ENCODE data around the gene CLDND2.

CLDND2 gene

GRCh38 chr19:51339313-51339686, 29.5 kb downstream of the CLDND2 start:
- H3K27ac ChIP-seq (ENCODE audit: low read depth, low read length) = peak overlapping the region; percentile 81
- H3K36me3 ChIP-seq (ENCODE audit: control insufficient read depth, insufficient read depth, low read length) = peaks cover 4% of the 10 kb centered on the region; the same call in 1 of the 2 replicates
- H3K4me1 ChIP-seq (ENCODE audit: control insufficient read depth, insufficient read depth, low read length) = peaks cover 21% of the 10 kb centered on the region
- no peaks in the 10 kb centered on the region for H3K9me3 ChIP-seq (ENCODE audit: control insufficient read depth, insufficient read depth, low read length)
- peak overlapping the region; percentile 89 for H3K4me3 ChIP-seq (ENCODE audit: low read depth, low read length)
- peak overlapping the region; percentile 69; the same call in 1 of the 2 replicates for H3K9ac ChIP-seq (ENCODE audit: low read depth, low read length)
- peaks cover 20% of the 10 kb centered on the region for H3K27me3 ChIP-seq (ENCODE audit: control insufficient read depth, insufficient read depth, low read length)

DNA sequence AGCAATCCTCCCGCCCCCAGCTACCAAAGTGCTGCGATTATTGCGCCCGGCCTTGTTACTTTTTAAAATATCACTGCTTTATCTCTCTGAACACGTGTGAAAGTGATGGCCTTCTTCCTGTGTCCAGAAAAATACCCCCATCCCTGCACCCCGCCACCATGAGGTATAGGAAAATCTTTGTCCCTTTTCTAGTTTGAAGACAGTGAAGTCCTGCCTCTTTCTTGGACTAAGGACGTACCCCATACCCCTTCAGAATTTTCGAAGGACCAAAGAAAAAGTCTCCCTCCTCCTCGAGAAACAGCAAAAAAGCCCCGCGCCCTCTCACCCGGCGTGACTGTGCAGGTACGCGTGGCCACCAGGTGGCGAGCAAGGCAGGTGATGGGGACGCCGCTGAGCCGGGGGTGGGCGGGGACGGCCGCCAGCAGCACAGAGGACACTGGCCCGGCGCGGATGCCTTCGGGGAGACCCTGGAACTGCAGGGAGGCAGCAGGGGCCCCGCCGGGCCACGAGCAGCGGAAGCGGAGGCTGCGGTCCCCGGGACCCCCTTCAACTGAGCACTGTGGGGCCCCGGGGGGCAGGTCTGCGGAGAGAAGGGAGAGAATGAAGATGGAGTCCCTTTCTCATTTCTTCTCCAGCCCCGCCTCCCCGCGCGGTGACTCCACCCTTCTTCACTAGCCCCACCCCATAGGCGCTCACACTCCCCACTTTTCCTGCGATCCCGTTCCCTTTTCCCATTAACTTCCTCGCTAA, 30.1 kb downstream of the CLDND2 start:
- H3K9me3 ChIP-seq (ENCODE audit: control insufficient read depth, insufficient read depth, low read length) = no peaks in the 10 kb centered on the region
- H3K27ac ChIP-seq (ENCODE audit: low read depth, low read length) = peak overlapping the region; percentile 81
- peaks cover 20% of the 10 kb centered on the region for H3K27me3 ChIP-seq (ENCODE audit: control insufficient read depth, insufficient read depth, low read length)
- H3K4me3 ChIP-seq (ENCODE audit: low read depth, low read length) = peak overlapping the region; percentile 89
- H3K9ac ChIP-seq (ENCODE audit: low read depth, low read length) = peak overlapping the region; percentile 69; the same call in 1 of the 2 replicates
- peaks cover 21% of the 10 kb centered on the region for H3K4me1 ChIP-seq (ENCODE audit: control insufficient read depth, insufficient read depth, low read length)
- H3K36me3 ChIP-seq (ENCODE audit: control insufficient read depth, insufficient read depth, low read length) = peaks cover 4% of the 10 kb centered on the region; the same call in 1 of the 2 replicates

- H3K4me3 ChIP-seq (ENCODE audit: low read depth, low read length) = peak overlapping the region; percentile 89
These were observed 30.8 kb downstream of the CLDND2 start for GRCh38 chr19:51337861-51338562.

DNA sequence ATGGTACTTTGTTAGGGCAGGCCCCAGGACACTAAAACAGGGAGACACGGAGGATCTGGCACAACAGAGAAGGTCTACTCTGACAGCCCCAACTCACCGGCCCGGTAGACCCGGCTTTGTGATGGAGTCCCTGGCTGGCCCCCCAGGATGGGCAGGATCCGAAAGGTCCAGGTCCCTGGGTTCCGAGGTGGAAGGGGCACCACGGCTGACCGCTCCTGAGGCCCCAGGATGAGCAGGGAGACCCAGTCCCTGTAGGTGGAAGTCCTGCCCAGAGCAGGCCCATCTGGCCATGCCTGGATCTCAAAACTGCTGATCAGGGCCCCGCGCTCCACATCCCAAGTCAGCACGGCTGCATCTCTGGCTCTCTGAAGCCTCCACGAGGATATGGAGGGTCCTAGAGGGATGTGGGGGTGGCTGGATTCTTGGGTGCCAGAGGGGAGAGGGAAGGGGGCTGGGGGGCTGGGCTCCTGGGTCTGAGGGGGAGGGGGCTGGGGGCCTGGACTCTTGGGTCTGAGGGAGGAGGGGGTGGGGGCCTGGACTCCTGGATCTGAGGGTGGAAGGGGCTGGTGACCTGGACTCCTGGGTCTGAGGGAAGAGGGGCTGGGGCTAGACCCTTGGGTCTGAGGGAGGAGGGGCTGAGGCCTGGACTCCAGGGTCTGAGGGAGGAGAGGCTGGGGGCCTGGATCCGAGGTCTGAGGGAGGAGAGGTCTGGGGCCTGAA, 31.5 kb downstream of the CLDND2 start:
- H3K27ac ChIP-seq (ENCODE audit: low read depth, low read length) = no peak overlapping the region
- H3K36me3 ChIP-seq (ENCODE audit: control insufficient read depth, insufficient read depth, low read length) = peaks cover 11% of the 10 kb centered on the region; the same call in 1 of the 2 replicates
- H3K9ac ChIP-seq (ENCODE audit: low read depth, low read length) = no peak overlapping the region
- peaks cover 16% of the 10 kb centered on the region for H3K4me1 ChIP-seq (ENCODE audit: control insufficient read depth, insufficient read depth, low read length)
- peaks cover 20% of the 10 kb centered on the region for H3K27me3 ChIP-seq (ENCODE audit: control insufficient read depth, insufficient read depth, low read length)
- no peak overlapping the region for H3K4me3 ChIP-seq (ENCODE audit: low read depth, low read length)
- H3K9me3 ChIP-seq (ENCODE audit: control insufficient read depth, insufficient read depth, low read length) = no peaks in the 10 kb centered on the region

More at GRCh38 chr19:51337861-51338562, 30.8 kb downstream of the CLDND2 start:
- Histone ChIP-seq H3K9ac (ENCODE audit: low read depth, low read length) (peak overlapping the region; percentile 64; the same call in 1 of the 2 replicates), H3K9me3 (ENCODE audit: control insufficient read depth, insufficient read depth, low read length) (no peaks in the 10 kb centered on the region), H3K27ac (ENCODE audit: low read depth, low read length) (no peak overlapping the region), H3K27me3 (ENCODE audit: control insufficient read depth, insufficient read depth, low read length) (peaks cover 20% of the 10 kb centered on the region), H3K36me3 (ENCODE audit: control insufficient read depth, insufficient read depth, low read length) (peaks cover 5% of the 10 kb centered on the region; the same call in 1 of the 2 replicates), H3K4me1 (ENCODE audit: control insufficient read depth, insufficient read depth, low read length) (peaks cover 21% of the 10 kb centered on the region)

DNA sequence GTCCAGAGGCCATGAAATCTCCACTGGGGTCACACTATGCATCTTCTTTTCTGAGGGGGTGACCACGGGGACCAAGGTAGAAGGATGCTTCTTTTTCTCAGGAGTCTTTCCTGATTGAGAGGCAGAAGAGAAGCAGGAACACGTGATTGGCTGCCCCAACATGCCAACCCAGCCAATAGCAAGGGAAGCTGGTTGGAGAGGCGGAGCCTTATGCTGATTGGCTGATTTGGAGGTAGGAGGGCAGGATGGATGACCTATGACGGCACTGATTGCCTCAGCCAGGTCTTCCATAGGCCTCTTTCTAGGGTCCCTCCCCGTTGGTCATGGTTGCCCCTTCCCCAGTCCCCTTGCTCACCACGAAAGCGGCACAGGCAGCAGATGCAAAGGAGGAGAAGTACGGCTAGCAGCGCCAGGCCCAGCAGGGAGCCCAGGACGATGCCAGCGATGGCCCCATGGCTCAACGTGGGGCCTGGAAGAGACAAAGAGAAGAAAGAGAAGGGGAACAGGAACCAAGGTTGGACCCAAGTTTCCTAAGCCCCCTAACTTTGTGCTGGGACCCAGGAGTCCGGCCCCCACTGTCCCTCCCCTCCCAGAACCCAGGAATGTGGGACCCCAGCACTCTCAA, 34.9 kb downstream of the CLDND2 start:
- Histone ChIP-seq H3K4me3 (ENCODE audit: low read depth, low read length) (no peak overlapping the region), H3K9me3 (ENCODE audit: control insufficient read depth, insufficient read depth, low read length) (no peaks in the 10 kb centered on the region), H3K4me1 (ENCODE audit: control insufficient read depth, insufficient read depth, low read length) (peaks cover 3% of the 10 kb centered on the region; the same call in 1 of the 2 replicates), H3K27ac (ENCODE audit: low read depth, low read length) (no peak overlapping the region), H3K27me3 (ENCODE audit: control insufficient read depth, insufficient read depth, low read length) (no peaks in the 10 kb centered on the region), H3K9ac (ENCODE audit: low read depth, low read length) (no peak overlapping the region), H3K36me3 (ENCODE audit: control insufficient read depth, insufficient read depth, low read length) (peaks cover 30% of the 10 kb centered on the region; the same call in 1 of the 2 replicates)

- Histone ChIP-seq H3K27ac (ENCODE audit: low read depth, low read length) (no peak overlapping the region), H3K9me3 (ENCODE audit: control insufficient read depth, insufficient read depth, low read length) (no peaks in the 10 kb centered on the region), H3K9ac (ENCODE audit: low read depth, low read length) (no peak overlapping the region), H3K36me3 (ENCODE audit: control insufficient read depth, insufficient read depth, low read length) (peaks cover 30% of the 10 kb centered on the region; the same call in 1 of the 2 replicates), H3K27me3 (ENCODE audit: control insufficient read depth, insufficient read depth, low read length) (peaks cover 7% of the 10 kb centered on the region), H3K4me1 (ENCODE audit: control insufficient read depth, insufficient read depth, low read length) (peaks cover 4% of the 10 kb centered on the region; the same call in 1 of the 2 replicates), H3K4me3 (ENCODE audit: low read depth, low read length) (no peak overlapping the region)
These were observed 37.1 kb downstream of the CLDND2 start for GRCh38 chr19:51331716-51332115.

- H3K9ac ChIP-seq (ENCODE audit: low read depth, low read length) = no peak overlapping the region
These were observed 37.6 kb downstream of the CLDND2 start for GRCh38 chr19:51331193-51331592.

DNA sequence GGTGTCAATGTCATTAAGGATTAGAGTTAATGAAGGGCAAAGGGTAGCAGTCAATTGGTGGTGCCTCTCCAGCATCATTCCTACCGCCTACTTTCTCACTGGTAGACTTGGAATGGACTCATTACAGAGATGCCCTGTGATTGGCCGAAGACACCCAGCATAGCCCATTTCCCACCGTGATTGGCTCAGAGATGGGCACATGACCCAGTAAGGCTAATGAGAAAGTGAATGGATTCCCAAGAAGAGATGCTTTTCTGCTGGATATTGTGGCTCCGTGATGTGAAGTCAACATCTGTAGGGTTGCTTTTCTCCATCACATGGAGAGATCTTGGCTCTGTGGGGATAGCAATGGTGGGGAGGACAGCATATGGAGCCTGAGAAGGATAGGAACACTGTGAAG, 38.4 kb downstream of the CLDND2 start:
- peaks cover 4% of the 10 kb centered on the region; the same call in 1 of the 2 replicates for H3K4me1 ChIP-seq (ENCODE audit: control insufficient read depth, insufficient read depth, low read length)
- no peak overlapping the region for H3K9ac ChIP-seq (ENCODE audit: low read depth, low read length)
- peaks cover 26% of the 10 kb centered on the region; the same call in 1 of the 2 replicates for H3K36me3 ChIP-seq (ENCODE audit: control insufficient read depth, insufficient read depth, low read length)
- H3K9me3 ChIP-seq (ENCODE audit: control insufficient read depth, insufficient read depth, low read length) = no peaks in the 10 kb centered on the region
- H3K4me3 ChIP-seq (ENCODE audit: low read depth, low read length) = no peak overlapping the region
- H3K27me3 ChIP-seq (ENCODE audit: control insufficient read depth, insufficient read depth, low read length) = peaks cover 7% of the 10 kb centered on the region
- no peak overlapping the region for H3K27ac ChIP-seq (ENCODE audit: low read depth, low read length)

More at GRCh38 chr19:51331193-51331592, 37.6 kb downstream of the CLDND2 start:
- H3K4me1 ChIP-seq (ENCODE audit: control insufficient read depth, insufficient read depth, low read length) = peaks cover 4% of the 10 kb centered on the region; the same call in 1 of the 2 replicates
- H3K27me3 ChIP-seq (ENCODE audit: control insufficient read depth, insufficient read depth, low read length) = peaks cover 7% of the 10 kb centered on the region
- no peak overlapping the region for H3K27ac ChIP-seq (ENCODE audit: low read depth, low read length)
- no peaks in the 10 kb centered on the region for H3K9me3 ChIP-seq (ENCODE audit: control insufficient read depth, insufficient read depth, low read length)
- H3K36me3 ChIP-seq (ENCODE audit: control insufficient read depth, insufficient read depth, low read length) = peaks cover 30% of the 10 kb centered on the region; the same call in 1 of the 2 replicates
- H3K4me3 ChIP-seq (ENCODE audit: low read depth, low read length) = no peak overlapping the region

DNA sequence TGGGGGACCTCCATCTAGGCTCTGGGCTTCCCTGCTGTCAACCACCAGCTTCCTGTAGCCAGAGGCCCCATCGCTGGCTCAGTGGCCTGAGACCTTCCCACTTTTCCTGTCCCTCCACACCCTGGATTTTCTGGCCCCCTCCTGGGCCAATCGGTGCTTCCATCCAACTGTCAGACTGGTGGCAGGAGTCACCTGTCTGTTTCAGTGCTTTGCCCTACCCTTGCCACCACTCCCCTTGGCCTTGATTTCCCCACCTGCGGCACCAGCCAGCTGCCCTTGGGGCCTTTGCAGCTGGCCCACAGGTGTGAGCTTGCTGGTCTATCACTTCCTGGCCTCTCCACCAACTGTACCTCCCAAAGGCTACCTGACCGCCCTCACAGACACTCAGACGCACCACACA, 39.4 kb downstream of the CLDND2 start:
- Histone ChIP-seq H3K27ac (ENCODE audit: low read depth, low read length) (no peak overlapping the region), H3K9ac (ENCODE audit: low read depth, low read length) (no peak overlapping the region)

More for the DNA sequence above, 39.4 kb downstream of the CLDND2 start:
- Histone ChIP-seq H3K27me3 (ENCODE audit: control insufficient read depth, insufficient read depth, low read length) (peaks cover 7% of the 10 kb centered on the region), H3K36me3 (ENCODE audit: control insufficient read depth, insufficient read depth, low read length) (peaks cover 26% of the 10 kb centered on the region; the same call in 1 of the 2 replicates), H3K9me3 (ENCODE audit: control insufficient read depth, insufficient read depth, low read length) (no peaks in the 10 kb centered on the region), H3K4me1 (ENCODE audit: control insufficient read depth, insufficient read depth, low read length) (peaks cover 4% of the 10 kb centered on the region; the same call in 1 of the 2 replicates), H3K4me3 (ENCODE audit: low read depth, low read length) (no peak overlapping the region)
